GM20431 (cell line): Measurements from ENCODE around the gene CCNY.

ENCODE experiments used
- in situ Hi-C: fragments of 300-500 bp; cut with MseI, MboI; formaldehyde crosslinking; loops from one replicate; pipeline ENCODE4 v1.15.0; 2020; ENCODE audit warnings: low sequenced_read_pairs; ENCODE audit not compliant: unreplicated experiment

Gene CCNY

DNA sequence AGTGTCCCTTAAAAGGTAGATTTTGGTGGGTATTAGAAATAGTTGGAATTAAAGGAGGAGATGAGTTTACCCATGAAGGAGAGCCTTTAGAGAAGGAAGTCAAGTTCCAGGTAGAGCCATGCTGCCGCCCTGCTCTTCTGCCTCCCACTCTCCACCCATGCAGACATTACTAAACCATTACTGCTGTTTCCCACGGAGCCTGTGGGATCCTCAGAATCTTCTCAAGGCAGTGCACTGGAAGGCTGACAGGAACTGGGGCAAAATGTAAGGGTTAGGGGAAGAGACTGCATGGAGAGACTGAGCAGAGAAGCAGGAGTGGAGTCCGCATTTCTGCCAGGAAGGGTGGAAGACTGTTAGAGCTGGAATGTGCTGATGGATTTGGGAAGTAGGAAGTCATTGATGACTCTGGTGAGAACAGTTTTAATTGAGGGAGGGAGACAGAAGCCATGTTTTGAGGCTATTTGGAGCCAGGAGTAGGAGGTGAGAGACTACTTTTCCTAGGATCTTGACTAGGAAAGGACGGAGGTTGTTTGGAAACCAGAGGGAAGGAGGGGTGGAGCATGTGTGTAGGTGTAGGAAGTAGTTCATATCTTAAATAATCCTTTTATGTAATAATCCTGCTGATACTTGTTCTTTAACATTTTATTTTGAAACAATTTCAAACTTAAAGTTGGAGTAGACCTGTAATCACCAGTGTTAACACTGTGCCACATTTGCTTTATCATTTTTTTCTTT lies 109.0 kb downstream of the CCNY start:
- in situ Hi-C loops = no loop called here

DNA sequence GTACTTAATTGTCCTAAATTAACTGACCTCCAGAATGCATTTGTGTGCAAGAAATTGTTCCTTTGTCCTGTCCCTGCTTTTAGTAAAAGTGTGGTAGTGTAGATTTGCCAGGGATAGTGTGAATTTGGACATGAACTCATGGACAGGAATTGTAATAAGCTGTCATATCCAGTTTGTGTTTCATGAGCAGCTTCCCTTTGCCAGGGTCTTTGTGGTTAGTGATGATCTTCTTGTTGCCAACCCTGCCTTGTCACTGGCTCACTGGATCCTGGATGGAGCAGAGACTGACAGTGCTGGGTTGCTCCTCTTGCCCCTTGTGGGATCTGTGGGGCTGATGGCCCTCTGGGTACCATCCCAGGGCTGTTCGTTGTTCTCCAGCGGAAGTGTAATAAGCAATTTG lies 110.1 kb downstream of the CCNY start:
- in situ Hi-C loops = no loop called here

DNA sequence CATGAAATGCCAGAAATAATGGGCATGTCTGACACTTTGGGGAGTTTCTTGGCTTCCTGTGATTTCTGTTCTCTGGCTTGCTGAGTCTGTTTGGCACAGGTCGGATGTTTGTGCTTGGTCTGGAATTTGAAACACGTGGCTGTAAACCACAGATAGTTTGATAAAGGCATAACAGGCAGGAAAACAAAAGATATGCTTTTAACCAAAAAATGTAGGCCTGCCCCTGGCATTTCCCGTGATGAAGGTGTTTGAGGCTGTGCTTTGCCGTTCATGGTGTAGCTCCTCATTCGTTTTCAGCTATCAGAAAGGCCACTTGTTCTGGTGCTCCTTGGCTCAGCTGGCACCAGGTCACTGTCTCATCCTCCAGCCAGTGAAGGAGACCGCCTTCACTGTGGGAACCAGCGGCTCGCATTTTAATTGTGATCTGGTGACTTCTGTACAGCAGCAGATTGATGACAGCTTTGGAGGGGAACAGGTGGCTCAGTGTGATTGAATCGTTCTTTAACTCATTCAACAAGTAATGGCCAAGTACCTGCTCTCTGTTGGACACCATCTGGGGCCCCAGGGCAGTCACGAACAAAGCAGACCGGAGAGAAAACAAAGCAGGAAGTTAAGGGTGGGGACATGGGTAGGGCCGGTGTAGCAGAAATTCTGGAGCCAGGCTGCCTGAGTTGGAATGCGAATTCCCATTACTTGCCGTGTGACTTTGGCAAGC lies 111.5 kb downstream of the CCNY start:
- in situ Hi-C loops = no loop called here

DNA sequence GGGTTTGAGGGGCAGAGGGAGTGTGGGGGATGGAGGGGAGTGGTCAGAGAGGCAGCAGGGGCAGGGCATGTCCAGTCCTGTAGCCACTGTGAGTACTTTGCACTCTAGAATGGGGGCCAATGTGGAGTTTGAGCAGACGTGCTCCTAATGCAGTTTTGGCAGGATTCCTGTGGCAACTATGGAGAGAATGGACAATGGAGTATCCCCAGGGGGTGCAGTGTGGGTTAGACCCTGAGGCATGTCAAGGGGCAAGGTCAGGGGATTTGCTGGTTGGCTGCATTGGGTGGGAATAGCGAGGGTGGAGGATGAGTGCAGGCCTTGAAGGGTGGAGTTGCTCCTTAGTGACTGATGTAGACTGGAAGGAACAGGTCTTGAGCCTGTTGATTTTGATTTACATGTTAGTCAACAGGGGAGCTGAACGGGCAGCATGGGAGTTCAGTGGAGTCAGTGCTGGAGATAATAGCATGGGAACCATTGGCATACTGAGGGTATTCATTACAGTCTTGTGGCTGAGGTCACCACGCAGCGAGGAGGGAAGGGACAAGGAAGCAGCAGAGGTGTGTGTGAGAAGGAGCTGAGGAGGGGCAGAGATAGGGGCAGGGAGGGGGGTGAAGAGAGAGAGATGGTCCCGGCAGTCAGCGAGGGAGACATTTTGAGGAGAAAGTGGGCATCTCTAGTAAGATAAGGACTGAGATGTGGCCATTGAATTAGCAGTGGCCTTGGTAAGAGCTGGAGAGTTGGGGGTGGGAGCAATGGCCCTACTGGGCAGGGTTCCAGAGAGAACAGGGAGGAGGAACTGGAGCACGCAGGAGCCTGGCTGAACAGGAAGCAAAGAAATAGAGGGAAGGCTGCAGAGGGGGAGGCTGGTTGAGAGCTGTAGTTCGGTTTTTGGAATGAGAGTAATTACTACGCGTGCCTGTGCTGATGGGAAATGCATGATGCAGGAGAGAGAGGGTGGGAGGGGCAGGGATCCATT lies 112.7 kb downstream of the CCNY start:
- in situ Hi-C loops = no loop called here

DNA sequence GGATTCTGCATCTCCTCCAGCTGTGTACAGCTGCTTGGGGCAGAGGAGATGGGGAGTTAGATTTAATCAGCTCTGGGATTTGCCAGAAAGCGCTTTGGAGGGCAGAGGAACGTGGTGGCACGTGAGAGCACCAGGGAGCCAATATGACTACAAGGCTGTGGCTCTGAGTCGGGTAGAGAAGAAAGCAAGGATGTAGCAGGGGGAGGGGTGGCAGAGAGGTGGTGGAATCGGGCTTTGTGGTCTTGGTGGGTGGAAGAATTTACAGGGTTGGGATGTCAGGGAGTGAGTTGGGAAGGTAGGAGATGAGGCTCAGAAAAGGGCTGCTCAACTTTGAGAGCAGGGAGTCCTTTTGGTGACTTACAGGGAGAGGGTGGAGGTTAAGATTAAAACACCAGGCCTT lies 113.6 kb downstream of the CCNY start:
- in situ Hi-C loops = no loop called here

DNA sequence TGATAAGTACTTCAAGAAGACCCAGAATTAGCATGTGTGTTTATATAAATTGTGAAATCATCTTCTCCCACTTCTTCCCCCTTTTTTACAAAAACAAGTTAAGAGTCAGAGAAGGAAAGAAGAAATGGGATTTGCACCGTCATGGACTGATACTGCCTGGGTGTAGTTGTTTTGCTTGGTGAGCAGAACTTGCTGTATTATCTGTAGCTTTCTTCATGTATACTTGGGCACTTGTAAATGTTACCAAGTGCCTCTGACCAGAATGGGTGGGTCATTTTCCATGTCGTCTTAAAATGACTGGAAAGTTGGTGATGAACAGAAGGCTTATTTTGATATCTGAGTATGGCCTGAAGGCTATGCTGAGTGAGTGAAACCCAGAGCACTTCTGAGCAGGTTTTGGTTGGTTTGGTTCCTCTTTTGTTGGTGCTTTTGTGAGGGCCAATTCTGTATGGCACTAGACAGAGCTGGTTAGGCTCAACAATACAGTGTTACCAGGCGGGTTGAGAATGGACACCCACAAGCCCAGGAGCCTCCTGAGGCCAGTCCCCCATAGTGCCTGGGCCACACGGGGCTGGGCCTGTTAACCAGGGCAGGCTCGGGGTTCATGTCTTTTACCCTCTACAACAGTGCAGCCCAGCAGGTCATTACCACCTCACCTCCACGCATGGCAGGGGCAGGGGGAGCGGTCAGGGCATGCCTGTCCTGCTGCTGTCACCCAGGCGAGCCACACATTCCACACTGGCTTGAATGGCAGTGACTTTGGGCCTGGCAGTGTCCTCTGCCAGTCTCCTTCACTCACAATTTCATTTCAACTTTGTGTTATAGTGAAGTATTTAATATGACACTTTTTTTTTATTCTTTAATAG lies 115.1 kb downstream of the CCNY start:
- in situ Hi-C loops = no loop called here

DNA sequence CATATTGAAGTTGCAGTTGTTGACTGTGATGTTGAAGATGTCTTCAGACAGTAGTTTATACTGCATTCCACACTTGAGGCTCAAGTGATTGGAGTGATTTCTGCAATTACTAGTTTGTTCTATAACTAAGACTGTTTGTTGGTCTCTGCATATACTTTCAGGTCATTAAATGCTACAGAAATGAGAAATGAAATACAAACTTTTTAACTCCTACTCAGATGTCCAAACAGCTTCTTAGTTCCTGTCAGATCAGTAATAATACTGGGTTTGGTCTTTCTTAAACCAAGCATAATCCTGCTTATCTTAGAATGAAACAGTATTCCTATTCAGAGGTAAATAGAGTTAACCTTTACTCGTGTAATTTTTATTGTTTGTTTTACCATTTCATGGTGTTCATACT lies 115.9 kb downstream of the CCNY start:
- in situ Hi-C loops = no loop called here

DNA sequence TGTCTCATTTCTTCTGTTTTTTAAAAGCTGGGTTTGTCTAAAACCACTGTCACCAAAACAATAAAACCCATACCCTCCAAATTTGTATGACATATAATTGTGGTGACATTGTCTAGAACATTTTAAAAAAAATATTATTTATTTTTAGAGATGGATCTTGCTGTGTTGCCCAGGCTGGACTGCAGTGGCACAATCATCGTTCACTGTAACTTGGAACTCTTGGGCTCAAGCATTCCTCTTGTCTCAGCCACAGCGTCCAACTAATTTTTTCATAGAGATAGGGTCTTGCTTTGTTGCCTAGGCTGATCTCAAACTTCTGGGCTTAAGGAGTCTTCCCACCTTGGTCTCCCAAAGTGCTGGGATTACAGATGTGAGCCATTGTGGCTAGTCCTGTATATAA lies 116.5 kb downstream of the CCNY start:
- in situ Hi-C loops = no loop called here

DNA sequence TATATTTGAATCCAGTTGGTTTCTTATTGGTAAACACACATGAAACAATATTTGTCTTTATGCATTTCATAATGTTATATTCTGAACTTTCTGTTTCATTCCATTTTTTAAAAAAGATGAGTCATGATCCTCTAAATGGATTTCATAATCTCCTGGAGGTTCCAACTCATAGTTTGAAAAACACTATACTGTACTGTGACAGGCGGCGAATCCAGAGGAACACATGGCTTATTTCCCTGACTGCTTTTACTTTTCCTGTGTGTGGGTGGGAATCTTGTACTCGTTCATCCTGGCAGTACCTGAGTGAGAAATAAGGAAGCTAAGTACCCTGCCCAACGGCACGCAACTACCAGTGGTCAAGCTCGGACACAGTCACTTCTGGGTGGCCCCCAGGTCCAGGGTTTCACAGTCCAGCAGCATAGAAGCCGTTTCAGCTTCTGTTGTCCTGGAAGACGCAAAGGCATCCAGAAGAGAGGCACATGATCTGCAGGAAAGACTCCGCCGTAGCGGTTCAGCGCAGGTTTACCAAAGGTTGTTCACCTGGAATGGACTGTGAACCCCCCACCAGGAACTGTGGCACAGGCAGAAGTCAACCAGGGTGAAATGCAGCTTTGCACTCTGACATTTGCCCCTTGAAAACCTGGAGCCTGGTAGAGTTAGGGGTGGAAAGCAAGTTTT lies 117.7 kb downstream of the CCNY start:
- in situ Hi-C loops = no loop called here

DNA sequence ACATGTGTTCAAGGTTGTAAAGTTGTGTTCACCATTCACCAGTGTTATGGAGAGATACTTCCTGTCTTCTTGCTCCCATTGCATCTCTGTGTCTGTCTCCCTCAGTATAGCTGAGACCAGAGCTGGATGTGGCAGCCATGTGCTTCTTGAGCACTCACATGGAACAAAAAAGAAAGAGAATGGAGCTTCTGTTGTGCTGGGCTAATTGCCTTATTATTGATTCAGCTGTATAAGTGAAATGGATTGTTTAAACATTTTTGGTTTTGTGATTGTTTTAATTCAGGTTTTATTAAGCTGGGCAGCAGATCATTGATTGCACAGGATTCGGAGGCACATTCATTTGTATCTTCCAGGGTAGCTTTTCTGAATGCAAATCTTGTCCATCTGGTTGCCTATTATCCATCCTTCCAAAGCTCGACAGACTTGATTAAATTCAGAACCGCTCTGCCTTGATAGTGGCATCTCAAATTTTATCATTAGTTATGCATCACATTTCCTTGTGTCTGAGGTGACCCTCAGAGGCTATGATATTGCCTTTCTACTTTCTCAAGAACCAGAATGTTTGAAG lies 119.9 kb downstream of the CCNY start:
- in situ Hi-C loops = no loop called here

DNA sequence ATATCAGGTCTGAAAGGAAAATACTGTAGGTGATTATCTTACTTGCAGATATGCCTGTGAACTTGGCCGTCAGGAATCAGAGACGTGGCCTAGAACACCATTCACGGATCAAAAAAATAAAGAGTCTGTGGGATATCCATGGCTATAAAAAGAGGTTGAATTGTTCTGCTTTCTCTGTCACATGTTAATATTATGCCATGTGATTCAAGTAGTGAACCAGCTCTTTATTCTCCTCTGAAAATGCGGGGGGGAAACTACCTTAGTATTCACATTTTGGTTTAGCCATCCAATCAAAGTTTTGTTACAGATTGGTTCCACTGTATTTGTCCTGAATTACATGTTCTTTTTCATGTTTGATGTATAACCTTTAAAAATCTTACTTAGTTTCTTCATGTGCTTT lies 120.5 kb downstream of the CCNY start:
- in situ Hi-C loops = no loop called here

DNA sequence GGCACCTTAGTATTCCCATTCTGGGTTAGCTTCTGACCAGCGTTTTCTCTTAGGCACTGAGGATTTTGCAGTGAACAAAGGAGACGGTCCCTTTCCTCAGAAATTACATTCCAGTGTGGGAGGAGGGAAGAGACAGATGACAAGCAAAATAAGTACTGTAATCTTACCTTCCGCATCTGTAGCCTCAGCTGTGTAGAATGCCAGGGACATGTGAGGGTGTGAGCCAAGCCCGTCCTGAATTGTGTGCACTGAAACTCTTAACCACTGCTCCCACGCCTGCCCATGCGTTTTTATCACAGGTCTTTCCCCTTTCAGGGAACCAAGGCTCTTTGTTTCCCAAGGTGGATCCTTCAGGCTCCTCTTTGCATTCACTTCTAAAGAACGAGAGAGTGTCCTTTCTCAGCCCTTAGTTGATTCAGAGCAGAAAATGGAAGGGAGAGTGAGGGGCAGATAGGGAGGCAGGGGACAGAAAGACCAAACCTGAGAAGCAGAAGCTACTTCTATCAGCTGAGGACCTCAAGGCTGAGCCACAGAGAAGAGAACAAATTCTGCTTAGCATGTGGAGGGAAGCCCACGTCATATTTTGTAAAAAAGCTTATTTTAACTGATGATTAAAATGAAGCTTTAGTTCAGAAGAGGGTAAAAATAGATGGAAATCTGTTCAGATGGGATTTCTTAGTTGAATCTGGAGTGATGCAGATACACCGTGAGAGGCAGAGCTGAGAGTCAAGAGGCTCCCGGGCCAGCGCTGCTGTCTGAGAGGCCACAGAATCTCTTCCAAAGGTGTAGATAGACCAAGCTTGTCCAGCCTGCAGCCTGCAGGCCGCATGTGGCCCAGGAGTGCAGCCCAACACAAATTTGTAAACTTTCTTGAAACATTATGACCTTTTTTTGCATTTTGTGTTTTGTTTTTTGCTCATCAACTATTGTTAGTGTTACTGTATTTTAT lies 122.5 kb downstream of the CCNY start:
- in situ Hi-C loops = no loop called here

DNA sequence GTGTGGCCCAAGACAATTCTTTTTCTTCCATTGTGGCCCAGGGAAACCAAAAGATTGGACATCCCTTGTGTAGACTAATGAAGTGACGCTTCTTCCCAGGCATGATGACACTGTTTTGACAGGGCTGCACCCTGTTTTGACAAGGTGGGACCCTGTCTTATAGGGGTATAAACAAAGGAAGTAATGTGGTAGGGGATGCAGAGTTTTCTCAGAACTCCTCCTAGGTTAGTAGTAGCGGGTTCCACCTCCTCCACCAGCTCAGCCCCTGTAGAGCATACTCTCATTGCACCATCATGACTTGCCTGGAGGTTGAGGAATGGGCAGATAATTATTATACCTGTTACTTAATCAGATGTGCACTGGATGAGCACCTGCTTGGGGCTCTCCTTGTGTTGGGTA lies 123.1 kb downstream of the CCNY start:
- in situ Hi-C loops = no loop called here

DNA sequence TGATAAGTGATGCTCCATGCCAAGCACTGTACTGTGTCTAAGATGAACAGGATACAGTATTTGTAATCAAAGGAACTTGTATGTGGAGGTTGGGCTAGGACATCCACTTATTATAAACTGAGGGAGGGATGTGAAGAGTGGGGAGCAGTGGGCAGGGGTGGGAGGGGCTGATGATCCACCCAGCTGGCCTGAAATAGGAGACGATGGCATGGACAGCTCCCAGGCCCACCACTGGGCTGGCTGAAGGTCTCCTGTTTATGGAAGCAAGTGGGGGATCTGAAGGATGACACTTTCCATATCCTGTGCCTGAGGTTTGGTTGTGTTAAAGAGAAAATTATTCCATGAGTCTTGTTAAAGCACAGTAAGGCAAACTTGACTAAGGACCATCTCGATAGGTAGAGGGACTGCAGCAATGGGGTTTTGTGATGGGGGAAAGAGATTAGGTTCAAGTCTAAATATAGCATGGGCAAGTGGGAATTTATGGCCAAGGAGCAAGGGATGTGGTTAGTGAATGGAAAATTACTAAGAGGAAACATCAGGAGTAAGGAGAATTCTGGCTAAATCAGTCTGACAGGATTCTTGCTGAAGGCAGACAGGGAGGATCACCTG lies 124.6 kb downstream of the CCNY start:
- in situ Hi-C loops = no loop called here

DNA sequence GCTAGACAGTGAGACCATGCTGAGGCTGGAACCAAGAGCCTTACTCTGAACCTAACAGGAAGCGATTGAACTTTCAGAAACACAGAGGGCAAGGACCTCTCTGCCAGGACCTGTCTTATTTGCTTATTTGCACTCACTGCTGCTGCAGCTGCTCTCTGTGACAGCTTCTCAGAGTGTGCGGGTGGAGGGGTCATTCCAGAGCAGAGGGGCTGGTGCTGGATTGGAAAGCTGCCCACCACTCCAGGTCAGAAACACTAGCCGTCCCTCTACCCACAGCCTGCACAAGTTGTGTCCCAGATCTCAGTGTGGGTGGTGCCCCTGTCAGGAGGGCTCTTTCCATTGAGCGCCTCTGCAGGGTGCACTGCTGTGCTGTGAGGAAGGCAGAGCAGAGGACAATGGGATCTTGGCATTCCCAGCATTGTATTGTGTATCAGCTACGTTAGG lies 126.2 kb downstream of the CCNY start:
- in situ Hi-C loops = no loop called here

DNA sequence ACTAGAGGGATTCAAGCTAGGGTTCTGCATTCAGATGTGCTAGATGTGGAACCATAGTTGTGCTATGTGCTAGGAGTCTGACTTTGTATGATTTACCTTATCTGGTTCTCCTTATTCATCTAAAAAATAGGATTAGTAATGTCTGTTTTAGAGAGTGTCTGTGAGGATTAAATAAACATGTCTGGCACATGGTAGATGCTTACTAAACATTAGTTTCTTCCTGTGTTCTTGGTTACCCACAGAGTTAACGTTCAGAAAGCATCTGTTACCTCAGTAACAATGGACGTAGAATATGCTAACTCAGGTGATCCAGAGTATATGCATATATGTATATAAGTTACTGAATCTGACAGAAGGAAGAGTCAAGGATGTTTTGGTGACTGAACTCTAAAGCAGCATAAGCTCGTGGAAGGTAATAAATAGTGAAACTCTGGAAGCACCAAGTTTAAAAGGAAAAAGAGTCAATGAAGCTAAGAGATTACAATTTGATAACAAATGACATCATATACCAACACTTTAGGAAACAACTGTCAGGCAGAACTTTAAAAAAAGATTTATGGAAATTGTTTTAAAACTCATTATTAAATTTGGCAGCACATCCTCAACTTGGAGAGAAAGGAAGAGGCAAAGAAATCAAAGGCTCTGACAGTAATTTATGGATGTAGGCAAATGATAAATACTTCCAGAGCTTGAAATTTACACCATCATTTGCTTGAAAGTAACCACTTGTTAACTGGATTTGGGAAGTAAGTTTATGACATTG lies 127.0 kb downstream of the CCNY start:
- in situ Hi-C loops = no loop called here

DNA sequence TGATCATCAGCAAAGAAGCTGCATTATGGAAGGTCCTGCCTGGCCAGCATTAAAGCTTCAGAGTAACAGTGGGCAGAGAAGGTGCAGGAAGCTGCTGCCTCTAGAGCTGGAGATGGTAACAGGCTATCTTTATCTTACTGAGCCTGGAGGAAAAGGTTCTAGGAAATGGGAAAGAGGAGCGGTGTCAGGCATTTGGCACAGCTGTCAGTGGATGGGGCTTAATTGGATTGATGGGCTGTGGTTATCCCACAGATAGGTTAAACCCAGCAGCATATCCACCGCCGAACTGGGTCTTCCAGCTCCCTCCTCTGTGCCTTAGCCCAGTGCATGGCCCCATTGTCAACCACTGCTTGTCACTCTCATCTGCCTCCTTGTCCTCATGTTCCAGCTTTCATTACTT lies 127.6 kb downstream of the CCNY start:
- in situ Hi-C loops = no loop called here
